GM18508 (cell line): ENCODE results near the gene KRTAP4-6.
"Not testable (repeated sequence)": the region's sequence is repeated elsewhere in the genome, so short reads cannot be mapped to it uniquely, and the experiment has no call there.

ENCODE experiments used
- ATAC-seq: cut with Tn5 transposase; IDR thresholded peaks from one replicate; pipeline ENCODE4 v1.9.1; 2021; ENCODE audit warnings: moderate number of reproducible peaks; ENCODE audit not compliant: insufficient read depth, unreplicated experiment

KRTAP4-6 gene

DNA sequence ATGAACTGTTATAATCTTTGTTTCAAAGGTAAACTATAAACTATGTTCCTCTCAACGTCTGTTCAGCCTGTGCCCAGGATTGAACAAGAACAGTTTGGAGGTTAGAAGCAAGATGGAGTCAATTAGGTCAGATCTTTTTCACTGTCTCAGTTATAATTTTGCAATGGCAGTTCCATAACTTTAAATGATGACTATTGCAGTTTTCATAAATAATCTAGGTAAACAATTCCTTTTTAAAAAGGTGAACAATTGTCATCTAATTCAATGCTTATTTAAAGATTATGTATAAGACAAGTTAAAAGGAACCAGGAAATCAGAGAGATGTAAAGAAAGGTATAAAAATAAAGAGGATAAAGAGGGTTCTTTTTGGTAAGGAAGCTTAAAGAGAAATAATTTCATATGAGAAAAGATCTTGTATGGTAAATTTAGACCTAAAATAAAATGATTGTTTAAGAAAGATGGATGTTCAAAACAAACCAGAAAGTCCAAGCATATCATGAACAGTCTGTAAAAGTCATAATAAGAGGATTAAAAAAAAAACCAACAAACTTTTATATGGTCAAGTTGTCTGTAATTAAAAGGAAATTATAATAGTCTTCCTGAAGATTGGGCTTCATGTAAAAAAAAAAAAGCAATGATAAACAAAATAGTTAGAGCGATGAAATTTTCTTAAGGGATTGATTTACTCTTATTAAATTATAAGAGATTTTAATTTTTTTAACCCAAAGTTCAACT is 29.0 kb downstream of the KRTAP4-6 start:
- ATAC-seq = no peak

GRCh38 chr17:41108728-41109386 is 31.5 kb downstream of the KRTAP4-6 start:
- not testable (repeated sequence) for ATAC-seq

- no peak for ATAC-seq
These were observed 32.3 kb downstream of the KRTAP4-6 start for GRCh38 chr17:41107941-41108450.

DNA sequence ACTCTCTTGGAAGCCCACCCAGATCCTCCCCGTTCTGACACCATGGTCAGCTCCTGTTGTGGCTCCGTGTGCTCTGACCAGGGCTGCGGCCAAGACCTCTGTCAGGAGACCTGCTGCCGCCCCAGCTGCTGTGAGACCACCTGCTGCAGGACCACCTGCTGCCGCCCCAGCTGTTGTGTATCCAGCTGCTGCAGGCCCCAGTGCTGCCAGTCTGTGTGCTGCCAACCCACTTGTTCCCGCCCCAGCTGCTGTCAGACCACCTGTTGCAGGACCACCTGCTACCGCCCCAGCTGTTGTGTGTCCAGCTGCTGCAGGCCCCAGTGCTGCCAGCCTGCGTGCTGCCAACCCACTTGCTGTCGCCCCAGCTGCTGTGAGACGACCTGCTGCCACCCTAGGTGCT is 35.0 kb downstream of the KRTAP4-6 start, which contains the start of gene KRTAP4-9:
KRTAP4-9 (plus strand) TSS at position 43 of the 400 bp plus-strand sequence; CDS start at position 43, 0 bp downstream.
- ATAC-seq = not testable (repeated sequence)

GRCh38 chr17:41104386-41105038 is 35.8 kb downstream of the KRTAP4-6 start:
- not testable (repeated sequence) for ATAC-seq

DNA sequence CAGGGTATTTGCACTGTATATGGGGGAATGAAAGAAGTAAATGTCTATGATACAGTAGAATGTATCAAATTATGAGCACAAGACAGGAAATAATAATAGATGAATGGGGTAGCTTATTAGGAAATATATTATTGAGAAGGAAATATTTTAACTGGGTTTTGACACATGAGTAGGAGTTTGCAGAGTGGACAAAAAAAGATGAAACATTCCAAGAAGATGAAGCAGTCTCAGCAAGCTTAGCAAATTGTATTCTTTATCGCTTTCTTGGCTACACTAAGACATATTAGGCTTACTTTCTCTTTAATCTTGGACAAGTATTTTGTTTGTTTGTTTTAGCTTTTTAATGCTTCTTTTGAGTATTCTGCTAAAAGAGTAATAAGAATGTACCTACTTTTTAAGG is 36.4 kb downstream of the KRTAP4-6 start:
- no peak for ATAC-seq

GRCh38 chr17:41101586-41102259 is 38.6 kb downstream of the KRTAP4-6 start, which contains the start of gene KRTAP4-16:
Gene KRTAP4-16 (minus strand): TSS chr17:41102209. CDS start chr17:41102209, 0 bp downstream.
- ATAC-seq = no peak

GRCh38 chr17:41099682-41100480 is 40.5 kb downstream of the KRTAP4-6 start:
- not testable (repeated sequence) for ATAC-seq

GRCh38 chr17:41098481-41098880 is 41.9 kb downstream of the KRTAP4-6 start:
- ATAC-seq = no peak

- no peak for ATAC-seq
These were observed 42.3 kb downstream of the KRTAP4-6 start, which contains the start of gene KRTAP4-8 for GRCh38 chr17:41098042-41098441. Gene KRTAP4-8 (minus strand): TSS chr17:41098142. CDS start chr17:41098084, 58 bp downstream.

DNA sequence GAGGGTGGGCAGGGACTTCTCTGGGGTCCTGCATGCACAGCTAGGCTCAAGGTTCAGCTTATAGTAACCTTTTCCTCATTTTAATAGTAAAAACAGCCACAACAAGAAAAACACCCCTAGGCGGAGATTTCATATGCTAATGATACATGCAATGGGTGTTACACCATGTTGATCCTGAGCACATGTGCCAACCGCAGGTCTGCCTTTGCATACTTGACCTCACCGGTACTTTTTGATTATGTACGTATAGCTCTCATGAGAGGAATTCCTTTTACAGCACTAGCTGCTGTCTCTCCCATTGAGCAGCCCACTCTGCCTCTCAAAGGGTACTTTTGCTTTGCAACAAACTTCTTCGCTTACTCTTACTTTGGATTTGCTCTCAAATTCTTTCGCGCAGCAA is 44.3 kb downstream of the KRTAP4-6 start:
- no peak for ATAC-seq
